HepG2 (cell line): Measurements from ENCODE around the gene HSD3B7. TPM values are rescaled to one million over a fixed set of nuclear protein-coding genes. Genes with fewer than 3 reads are reported as not detected.

ENCODE experiments used
- ARNT2 ChIP-seq: sonication (generic); formaldehyde crosslinking; IDR thresholded peaks from 2 replicates; pipeline ENCODE4 v1.8.0; 2022; ENCODE audit warnings: mild to moderate bottlenecking, low read depth, missing genetic modification reagents, moderate library complexity
- ATAD3A ChIP-seq: sonication (generic); formaldehyde crosslinking; IDR thresholded peaks from 2 replicates; pipeline ENCODE4 v1.4.0; 2020; ENCODE audit warnings: missing genetic modification reagents
- CAMTA2 ChIP-seq: sonication (generic); formaldehyde crosslinking; IDR thresholded peaks from 2 replicates; pipeline ENCODE4 v1.4.0; 2020; ENCODE audit warnings: mild to moderate bottlenecking, missing genetic modification reagents, borderline replicate concordance
- GZF1 ChIP-seq: sonication (generic); formaldehyde crosslinking; IDR thresholded peaks from 2 replicates; pipeline ENCODE4 v1.5.1; 2020; ENCODE audit warnings: mild to moderate bottlenecking, missing genetic modification reagents
- HNF1A ChIP-seq, 2 experiments: sonication (generic) in 1 of 2; formaldehyde crosslinking in 1 of 2; IDR thresholded peaks; 2 replicates each; pipeline versions ENCODE4 v1.4.0 to v1.6.1; 2016 to 2020; ENCODE audit warnings: borderline replicate concordance in 1 of 2, low read depth in 1 of 2, mild to moderate bottlenecking in 1 of 2, missing genetic modification reagents in 1 of 2
- KLF12 ChIP-seq: sonication (generic); formaldehyde crosslinking; IDR thresholded peaks from 2 replicates; pipeline ENCODE4 v1.4.0; 2020; ENCODE audit warnings: missing genetic modification reagents, borderline replicate concordance
- MAFF ChIP-seq: IDR thresholded peaks from 2 replicates; pipeline ENCODE4 v1.6.1; 2011; ENCODE audit warnings: low read depth, low read length, improper control_type of control experiment
- MTA3 ChIP-seq: sonication (generic); formaldehyde crosslinking; IDR thresholded peaks from 2 replicates; pipeline ENCODE4 v1.4.0; 2020; ENCODE audit warnings: missing genetic modification reagents
- MXD4 ChIP-seq: IDR thresholded peaks from 2 replicates; pipeline ENCODE4 v1.6.1; 2016; ENCODE audit warnings: mild to moderate bottlenecking, missing biosample characterization, missing genetic modification reagents
- MYNN ChIP-seq: sonication (generic); formaldehyde crosslinking; IDR thresholded peaks from 2 replicates; pipeline ENCODE4 v1.4.0; 2020; ENCODE audit warnings: mild to moderate bottlenecking, low read depth, missing genetic modification reagents
- PRDM10 ChIP-seq: sonication (generic); formaldehyde crosslinking; IDR thresholded peaks from 2 replicates; pipeline ENCODE4 v1.4.0; 2020; ENCODE audit warnings: low read depth, missing genetic modification reagents
- SMAD9 ChIP-seq: sonication (generic); formaldehyde crosslinking; IDR thresholded peaks from 2 replicates; pipeline ENCODE4 v1.5.1; 2020; ENCODE audit warnings: mild to moderate bottlenecking, missing genetic modification reagents
- ZC3H13 ChIP-seq: sonication (generic); formaldehyde crosslinking; IDR thresholded peaks from 2 replicates; pipeline ENCODE4 v1.8.1; 2023; ENCODE audit warnings: mild to moderate bottlenecking, missing genetic modification reagents, moderate library complexity
- ZFP1 ChIP-seq: IDR thresholded peaks from 2 replicates; pipeline ENCODE4 v1.6.1; 2016
- ZNF326 ChIP-seq: sonication (generic); formaldehyde crosslinking; IDR thresholded peaks from 2 replicates; pipeline ENCODE4 v1.4.0; 2020; ENCODE audit warnings: missing genetic modification reagents, borderline replicate concordance
- ZNF530 ChIP-seq: sonication (generic); formaldehyde crosslinking; IDR thresholded peaks from 2 replicates; pipeline ENCODE4 v1.5.0; 2020; ENCODE audit warnings: low read depth, mild to moderate bottlenecking, missing genetic modification reagents
- polyA plus RNA-seq, 8 experiments: library from polyadenylated mRNA; depleted of rRNA in 3 of 8; stranded (reverse) in 7 of 8; unstranded in 1 of 8; fragments of >200 nt; fragmentation: Illumina TruSeq in 4 of 8; extraction: Trizol in 4 of 8; gene quantifications; 2 replicates each; pipeline versions ENCODE4 v1.2.1 to v1.2.3, GENCODE V29; 2011 to 2016; ENCODE audit warnings: low read depth in 4 of 8, missing spikeins in 1 of 8, mixed read lengths in 1 of 8; ENCODE audit not compliant: insufficient read depth in 1 of 8
- total RNA-seq, 5 experiments: library from RNA; depleted of rRNA; stranded (reverse); fragments of >200 nt; fragmentation: Illumina TruSeq; extraction: Trizol; gene quantifications; 2 replicates each; pipeline ENCODE4 v1.2.3, GENCODE V29; 2016; ENCODE audit warnings: low read depth in 1 of 5
- TF ChIP-seq, protein P1 (sequence below): IDR thresholded peaks from 2 replicates; pipeline ENCODE4 v1.6.1; 2018; ENCODE audit warnings: missing genetic modification reagents, mild to moderate bottlenecking, missing compliant biosample characterization
- TF ChIP-seq, protein P2 (sequence below): sonication (generic); formaldehyde crosslinking; conservative IDR thresholded peaks from 2 replicates; pipeline ENCODE4 v1.4.0; 2020; ENCODE audit warnings: missing genetic modification reagents

HSD3B7 gene
- total and polyA plus RNA-seq, 2 of the 13 experiments (the other 11 are each of a cell fraction or from before 2014, with no cell fraction given) = 32.9 to 69.7 TPM

DNA sequence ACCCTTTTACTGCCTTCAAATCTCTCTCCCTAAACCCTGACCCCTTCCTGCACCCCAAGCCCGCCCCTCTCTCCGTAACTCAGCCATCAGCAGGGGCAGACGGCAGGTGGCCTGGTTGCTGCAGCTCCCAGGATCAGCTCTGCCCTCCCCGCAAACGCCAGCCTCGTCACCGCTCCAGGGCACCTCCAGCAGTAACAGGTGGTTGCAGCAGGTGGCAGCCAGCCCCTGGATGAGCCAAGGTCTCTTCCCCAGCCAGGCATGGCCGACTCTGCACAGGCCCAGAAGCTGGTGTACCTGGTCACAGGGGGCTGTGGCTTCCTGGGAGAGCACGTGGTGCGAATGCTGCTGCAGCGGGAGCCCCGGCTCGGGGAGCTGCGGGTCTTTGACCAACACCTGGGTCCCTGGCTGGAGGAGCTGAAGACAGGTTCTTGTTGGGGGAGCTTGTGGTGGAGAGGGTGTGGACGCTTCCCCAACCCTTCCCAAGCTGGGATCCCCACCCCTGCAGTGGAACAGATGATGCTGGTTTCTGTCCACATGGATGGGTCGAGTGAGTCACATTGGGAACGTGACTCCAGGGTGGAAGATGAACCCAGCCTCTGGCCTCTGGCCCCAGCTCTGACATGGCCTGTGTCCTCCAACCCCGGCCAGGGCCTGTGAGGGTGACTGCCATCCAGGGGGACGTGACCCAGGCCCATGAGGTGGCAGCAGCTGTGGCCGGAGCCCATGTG is 558 bp downstream of the HSD3B7 start (continued):
- TF ChIP-seq HNF1A (IDR thresholded peaks at IDR 0.05; ENCODE audit: low read depth) (no peak), HNF1A (CRISPR knock-in tag; IDR thresholded peaks at IDR 0.05; ENCODE audit: borderline replicate concordance) (peak; percentile 22; the same call in 1 of the 2 replicates), MXD4 (CRISPR knock-in tag) (peak; percentile 67; the same call in 1 of the 2 replicates), MYNN (CRISPR knock-in tag) (no peak), ZNF530 (CRISPR knock-in tag) (no peak), PRDM10 (CRISPR knock-in tag) (no peak), KLF12 (CRISPR knock-in tag) (no peak; the same call in 1 of the 2 replicates), ATAD3A (CRISPR knock-in tag) (no peak), ARNT2 (CRISPR knock-in tag) (peak; percentile 61; the same call in 1 of the 2 replicates), GZF1 (CRISPR knock-in tag) (peak; percentile 48; the same call in 1 of the 2 replicates), ZNF326 (CRISPR knock-in tag) (no peak), SMAD9 (CRISPR knock-in tag) (no peak), MAFF (no peak), CAMTA2 (CRISPR knock-in tag) (no peak; the same call in none of the 2 replicates), MTA3 (no peak), ZFP1 (CRISPR knock-in tag) (0 out of 2 replicates have a peak, but pooled peaks have one; percentile 34), ZC3H13 (CRISPR knock-in tag) (peak; percentile 30; the same call in 1 of the 2 replicates)
- TF ChIP-seq, protein P1, sequence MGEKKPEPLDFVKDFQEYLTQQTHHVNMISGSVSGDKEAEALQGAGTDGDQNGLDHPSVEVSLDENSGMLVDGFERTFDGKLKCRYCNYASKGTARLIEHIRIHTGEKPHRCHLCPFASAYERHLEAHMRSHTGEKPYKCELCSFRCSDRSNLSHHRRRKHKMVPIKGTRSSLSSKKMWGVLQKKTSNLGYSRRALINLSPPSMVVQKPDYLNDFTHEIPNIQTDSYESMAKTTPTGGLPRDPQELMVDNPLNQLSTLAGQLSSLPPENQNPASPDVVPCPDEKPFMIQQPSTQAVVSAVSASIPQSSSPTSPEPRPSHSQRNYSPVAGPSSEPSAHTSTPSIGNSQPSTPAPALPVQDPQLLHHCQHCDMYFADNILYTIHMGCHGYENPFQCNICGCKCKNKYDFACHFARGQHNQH (CRISPR knock-in tag) = peak; percentile 63
- TF ChIP-seq, protein P2, sequence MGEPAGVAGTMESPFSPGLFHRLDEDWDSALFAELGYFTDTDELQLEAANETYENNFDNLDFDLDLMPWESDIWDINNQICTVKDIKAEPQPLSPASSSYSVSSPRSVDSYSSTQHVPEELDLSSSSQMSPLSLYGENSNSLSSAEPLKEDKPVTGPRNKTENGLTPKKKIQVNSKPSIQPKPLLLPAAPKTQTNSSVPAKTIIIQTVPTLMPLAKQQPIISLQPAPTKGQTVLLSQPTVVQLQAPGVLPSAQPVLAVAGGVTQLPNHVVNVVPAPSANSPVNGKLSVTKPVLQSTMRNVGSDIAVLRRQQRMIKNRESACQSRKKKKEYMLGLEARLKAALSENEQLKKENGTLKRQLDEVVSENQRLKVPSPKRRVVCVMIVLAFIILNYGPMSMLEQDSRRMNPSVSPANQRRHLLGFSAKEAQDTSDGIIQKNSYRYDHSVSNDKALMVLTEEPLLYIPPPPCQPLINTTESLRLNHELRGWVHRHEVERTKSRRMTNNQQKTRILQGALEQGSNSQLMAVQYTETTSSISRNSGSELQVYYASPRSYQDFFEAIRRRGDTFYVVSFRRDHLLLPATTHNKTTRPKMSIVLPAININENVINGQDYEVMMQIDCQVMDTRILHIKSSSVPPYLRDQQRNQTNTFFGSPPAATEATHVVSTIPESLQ = no peak
